PC-3 (cell line): ENCODE measurements around the gene PARP12. TPM values are rescaled to one million over a fixed set of nuclear protein-coding genes. Genes with fewer than 3 reads are reported as not detected.

Source experiments
- ATAC-seq: fragments of 200-7000 bp; cut with Tn5 transposase; 2 replicates; pipeline ENCODE4 v1.9.1; 2020; ENCODE audit warnings: mild to moderate bottlenecking, moderate library complexity
- BruUV-seq: library from RNA; stranded (reverse); fragments of 400-500 nt; replicated peaks from 2 replicates; lab custom pipeline; 2021; lab: Mats Ljungman, UMichigan
- CTCF ChIA-PET: fragments of 300-600 bp; sonication (Branson Sonifier 250); formaldehyde crosslinking; loops from one replicate; lab custom pipeline; 2022; ENCODE audit warnings: antibody characterized with exemption; lab: Charles Lee
- POLR2A ChIA-PET: fragments of 300-600 bp; sonication (Branson Sonifier 250); formaldehyde crosslinking; loops from one replicate; lab custom pipeline; 2022; ENCODE audit warnings: antibody characterized with exemption; ENCODE audit not compliant: unreplicated experiment; lab: Charles Lee
- DNase-seq: peaks from one replicate; pipeline ENCODE4 v3.0.0-alpha.2; 2015
- H2AFZ ChIP-seq: fragments of 300-600 bp; sonication (generic); 2 replicates; pipeline ENCODE4 v1.6.0; 2016; ENCODE audit warnings: antibody characterized with exemption, low read length
- H3F3A ChIP-seq: fragments of 300-600 bp; sonication (generic); one replicate; pipeline ENCODE4 v1.6.0; 2017; ENCODE audit warnings: antibody characterized with exemption, low read length, control low read depth, mild to moderate bottlenecking; ENCODE audit not compliant: unreplicated experiment
- H3K27ac ChIP-seq: fragments of 300-600 bp; sonication (generic); 2 replicates; pipeline ENCODE4 v1.5.1; 2016; ENCODE audit warnings: mild to moderate bottlenecking, low read length
- H3K27me3 ChIP-seq: fragments of 300-600 bp; sonication (generic); 2 replicates; pipeline ENCODE4 v1.6.1; 2016; ENCODE audit warnings: low read length, mixed read lengths
- H3K36me3 ChIP-seq: fragments of 300-600 bp; sonication (generic); 2 replicates; pipeline ENCODE4 v1.6.1; 2016; ENCODE audit warnings: low read depth, mixed run types, low read length, mixed read lengths
- H3K4me1 ChIP-seq: fragments of 300-600 bp; sonication (generic); 2 replicates; pipeline ENCODE4 v1.5.1; 2016; ENCODE audit warnings: low read length; ENCODE audit not compliant: insufficient read depth
- H3K4me2 ChIP-seq: fragments of 300-600 bp; sonication (generic); 2 replicates; pipeline ENCODE4 v1.6.0; 2016; ENCODE audit warnings: low read length
- H3K4me3 ChIP-seq: fragments of 300-600 bp; sonication (generic); 2 replicates; pipeline ENCODE4 v1.5.1; 2016; ENCODE audit warnings: mild to moderate bottlenecking, low read length, mixed read lengths
- H3K79me2 ChIP-seq: fragments of 300-600 bp; sonication (generic); 2 replicates; pipeline ENCODE4 v1.6.1; 2017; ENCODE audit warnings: low read length, mixed read lengths
- H3K9ac ChIP-seq: fragments of 300-600 bp; sonication (generic); 2 replicates; pipeline ENCODE4 v1.6.0; 2016; ENCODE audit warnings: mild to moderate bottlenecking, low read length
- H3K9me2 ChIP-seq: fragments of 300-600 bp; sonication (generic); replicated peaks from 2 replicates; pipeline ENCODE4 v1.6.1; 2016; ENCODE audit warnings: mixed run types, low read length, mixed read lengths
- H3K9me3 ChIP-seq: fragments of 300-600 bp; sonication (generic); 2 replicates; pipeline ENCODE4 v1.6.1; 2016; ENCODE audit warnings: low read length, mixed read lengths
- H4K20me1 ChIP-seq: fragments of 300-600 bp; sonication (generic); 2 replicates; pipeline ENCODE4 v1.6.1; 2016; ENCODE audit warnings: low read length, mixed read lengths
- EZH2 ChIP-seq: fragments of 300-600 bp; sonication (generic); IDR thresholded peaks from one replicate; pipeline ENCODE4 v1.6.1; 2017; ENCODE audit warnings: antibody characterized with exemption, mild to moderate bottlenecking, low read length; ENCODE audit not compliant: unreplicated experiment
- EZH2phosphoT487 ChIP-seq: fragments of 300-600 bp; sonication (generic); IDR thresholded peaks from 2 replicates; pipeline ENCODE4 v1.6.1; 2018; ENCODE audit warnings: mild to moderate bottlenecking, antibody characterized with exemption, low read length, borderline replicate concordance
- intact Hi-C: fragments of 100-400 bp; cut with micrococcal nuclease; formaldehyde crosslinking; loops from 2 replicates; pipeline ENCODE4 v1.9.0; 2023
- total RNA-seq: library from RNA; depleted of rRNA; stranded (reverse); fragments of >200 nt; gene quantifications from 2 replicates; pipeline ENCODE4 v1.2.3, GENCODE V29; 2014; rRNA removed
- TF ChIP-seq, protein P1 (sequence below): fragments of 300-600 bp; sonication (generic); conservative IDR thresholded peaks from 2 replicates; pipeline ENCODE4 v1.5.1; 2017; ENCODE audit warnings: antibody characterized with exemption, low read depth, mild to moderate bottlenecking, low read length

Gene PARP12
- total RNA-seq, 1 experiment from 2014 or later = 28.1 TPM

- Histone ChIP-seq H3K79me2 (no peaks in the 10 kb centered on the region), H3F3A (no peaks in the 10 kb centered on the region), H3K9me3 (no peaks in the 10 kb centered on the region), H3K4me1 (no peaks in the 10 kb centered on the region), H3K9me2 (no peaks in the 10 kb centered on the region), H3K27me3 (no peaks in the 10 kb centered on the region), H2AFZ (no peak overlapping the region), H3K36me3 (no peaks in the 10 kb centered on the region), H3K27ac (no peak overlapping the region), H3K4me3 (no peak overlapping the region), H3K4me2 (no peak overlapping the region), H4K20me1 (no peaks in the 10 kb centered on the region), H3K9ac (no peak overlapping the region)
- no TSS peak for BruUV-seq
- ChIA-PET CTCF (no interaction called here), POLR2A (no interaction called here)
- TF ChIP-seq EZH2phosphoT487 (no peak), EZH2 (no peak)
- TF ChIP-seq, protein P1, sequence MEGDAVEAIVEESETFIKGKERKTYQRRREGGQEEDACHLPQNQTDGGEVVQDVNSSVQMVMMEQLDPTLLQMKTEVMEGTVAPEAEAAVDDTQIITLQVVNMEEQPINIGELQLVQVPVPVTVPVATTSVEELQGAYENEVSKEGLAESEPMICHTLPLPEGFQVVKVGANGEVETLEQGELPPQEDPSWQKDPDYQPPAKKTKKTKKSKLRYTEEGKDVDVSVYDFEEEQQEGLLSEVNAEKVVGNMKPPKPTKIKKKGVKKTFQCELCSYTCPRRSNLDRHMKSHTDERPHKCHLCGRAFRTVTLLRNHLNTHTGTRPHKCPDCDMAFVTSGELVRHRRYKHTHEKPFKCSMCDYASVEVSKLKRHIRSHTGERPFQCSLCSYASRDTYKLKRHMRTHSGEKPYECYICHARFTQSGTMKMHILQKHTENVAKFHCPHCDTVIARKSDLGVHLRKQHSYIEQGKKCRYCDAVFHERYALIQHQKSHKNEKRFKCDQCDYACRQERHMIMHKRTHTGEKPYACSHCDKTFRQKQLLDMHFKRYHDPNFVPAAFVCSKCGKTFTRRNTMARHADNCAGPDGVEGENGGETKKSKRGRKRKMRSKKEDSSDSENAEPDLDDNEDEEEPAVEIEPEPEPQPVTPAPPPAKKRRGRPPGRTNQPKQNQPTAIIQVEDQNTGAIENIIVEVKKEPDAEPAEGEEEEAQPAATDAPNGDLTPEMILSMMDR = no peak
- intact Hi-C loops = no loop called here
- ATAC-seq (no peak), DNase-seq (no peak)
Observed at GRCh38 chr7:139974179-139974811, 88.5 kb downstream of the PARP12 start.

Other genes starting within 250 kb of the PARP12 start
- 21.8 and 27.5 TPM in 2 replicates for gene TBXAS1, start 233.7 kb downstream of the PARP12 start, total RNA-seq
- gene KDM7A, start 114.0 kb upstream of the PARP12 start, total RNA-seq = 2.8 and 3.2 TPM in 2 replicates